Ramos (cell line): Measurements from ENCODE around the gene C5orf24.

ENCODE experiments used
- in situ Hi-C: fragments of 300-500 bp; cut with MboI; formaldehyde crosslinking; loops from one replicate; pipeline ENCODE4 v1.14.3; 2022; ENCODE audit warnings: low sequenced_read_pairs; ENCODE audit not compliant: unreplicated experiment

The C5orf24 gene

GRCh38 chr5:134904610-134905245, 59.0 kb downstream of the C5orf24 start, which contains the start of gene PCBD2:
Gene PCBD2, plus strand, starts transcription at chr5:134905131. Its CDS starts 9 bp downstream, at chr5:134905140.
- in situ Hi-C loops: loop anchor here (5.0 kb wide), 1 partner anchor 167 kb away; the partner anchor contains the start of gene CAMLG

GRCh38 chr5:134905246-134905996, 59.7 kb downstream of the C5orf24 start:
- in situ Hi-C loops: loop anchor here (5.0 kb wide), 1 partner anchor 168 kb away; the partner anchor contains the start of gene CAMLG

DNA sequence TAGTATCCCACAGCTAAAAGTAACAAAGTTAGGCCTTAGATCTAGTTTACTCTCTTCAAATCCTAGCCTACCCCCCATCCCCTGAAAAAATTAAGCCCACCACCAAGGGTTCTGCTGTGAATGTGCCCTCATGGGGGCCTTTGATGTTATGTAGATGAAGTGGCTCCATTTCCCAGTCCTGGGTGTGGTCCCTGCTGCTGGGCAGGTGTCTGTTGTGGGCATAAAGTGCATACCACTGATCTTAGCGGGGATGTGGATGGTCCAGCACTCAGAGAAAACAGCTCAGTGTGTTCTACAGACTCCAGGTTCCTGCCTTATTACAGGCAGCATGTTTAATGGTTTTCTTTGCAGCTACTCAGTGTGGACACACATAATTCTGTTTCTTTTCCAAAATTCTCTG, 61.0 kb downstream of the C5orf24 start:
- in situ Hi-C loops: loop anchor here (5.0 kb wide), 1 partner anchor 170 kb away; the partner anchor contains the start of gene CAMLG
